ENCODE results near the gene MUCL3.

DNA sequence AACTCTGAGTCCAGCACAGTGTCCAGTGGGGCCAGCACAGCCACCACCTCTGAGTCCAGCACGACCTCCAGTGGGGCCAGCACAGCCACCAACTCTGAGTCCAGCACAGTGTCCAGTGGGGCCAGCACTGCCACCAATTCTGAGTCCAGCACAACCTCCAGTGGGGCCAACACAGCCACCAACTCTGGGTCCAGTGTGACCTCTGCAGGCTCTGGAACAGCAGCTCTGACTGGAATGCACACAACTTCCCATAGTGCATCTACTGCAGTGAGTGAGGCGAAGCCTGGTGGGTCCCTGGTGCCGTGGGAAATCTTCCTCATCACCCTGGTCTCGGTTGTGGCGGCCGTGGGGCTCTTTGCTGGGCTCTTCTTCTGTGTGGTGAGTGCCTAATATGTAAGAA lies 46.5 kb downstream of the MUCL3 start:
- TF ChIP-seq, protein P1, sequence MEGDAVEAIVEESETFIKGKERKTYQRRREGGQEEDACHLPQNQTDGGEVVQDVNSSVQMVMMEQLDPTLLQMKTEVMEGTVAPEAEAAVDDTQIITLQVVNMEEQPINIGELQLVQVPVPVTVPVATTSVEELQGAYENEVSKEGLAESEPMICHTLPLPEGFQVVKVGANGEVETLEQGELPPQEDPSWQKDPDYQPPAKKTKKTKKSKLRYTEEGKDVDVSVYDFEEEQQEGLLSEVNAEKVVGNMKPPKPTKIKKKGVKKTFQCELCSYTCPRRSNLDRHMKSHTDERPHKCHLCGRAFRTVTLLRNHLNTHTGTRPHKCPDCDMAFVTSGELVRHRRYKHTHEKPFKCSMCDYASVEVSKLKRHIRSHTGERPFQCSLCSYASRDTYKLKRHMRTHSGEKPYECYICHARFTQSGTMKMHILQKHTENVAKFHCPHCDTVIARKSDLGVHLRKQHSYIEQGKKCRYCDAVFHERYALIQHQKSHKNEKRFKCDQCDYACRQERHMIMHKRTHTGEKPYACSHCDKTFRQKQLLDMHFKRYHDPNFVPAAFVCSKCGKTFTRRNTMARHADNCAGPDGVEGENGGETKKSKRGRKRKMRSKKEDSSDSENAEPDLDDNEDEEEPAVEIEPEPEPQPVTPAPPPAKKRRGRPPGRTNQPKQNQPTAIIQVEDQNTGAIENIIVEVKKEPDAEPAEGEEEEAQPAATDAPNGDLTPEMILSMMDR (IDR thresholded peaks at IDR 0.05; ENCODE audit: low read length): no peak
- no peak for TF ChIP-seq EZH2 (IDR thresholded peaks at IDR 0.05; ENCODE audit: borderline replicate concordance, low read length)
